Vagina (tissue), 2 donors: ENCODE results near the gene HOXB5. TPM values are rescaled to one million over a fixed set of nuclear protein-coding genes. Genes with fewer than 3 reads are reported as not detected.
A peak's percentile ranks its signal among the peaks of the same experiment; 100 is the strongest.

Experiments used
- DNase-seq, 2 donors: peaks; one replicate each; pipeline ENCODE4 v3.0.0-alpha.2; 2017; ENCODE audit errors: extremely low spot score in 2 of 2
- H3K27ac ChIP-seq: fragments of 200-600 bp; sonication (generic); one replicate; pipeline ENCODE4 v1.5.1; 2019
- H3K27me3 ChIP-seq: fragments of 200-600 bp; sonication (generic); one replicate; pipeline ENCODE4 v1.5.1; 2019
- H3K36me3 ChIP-seq, 2 donors: fragments of 200-600 bp; sonication (generic); one replicate each; pipeline ENCODE4 v1.5.1; 2017 to 2019
- H3K4me1 ChIP-seq: fragments of 200-600 bp; sonication (generic); one replicate; pipeline ENCODE4 v1.5.1; 2019
- H3K4me3 ChIP-seq, 2 donors: fragments of 200-600 bp; sonication (generic); 1 replicate in 1 of 2; 2 replicates in 1 of 2; pipeline ENCODE4 v1.5.1; 2016 to 2019
- H3K9me3 ChIP-seq: fragments of 200-600 bp; sonication (generic); one replicate; pipeline ENCODE4 v1.5.1; 2019
- CTCF ChIP-seq, 3 experiments: fragments of 450-650 bp in 2 of 3; fragments of 200-600 bp in 1 of 3; sonication (generic) in 1 of 3; IDR thresholded peaks; one replicate each; pipeline ENCODE4 v1.5.1; 2017 to 2019; ENCODE audit warnings: antibody characterized with exemption in 3 of 3, mild to moderate bottlenecking in 2 of 3, moderate library complexity in 2 of 3
- POLR2A ChIP-seq, 2 donors: fragments of 450-650 bp; IDR thresholded peaks; one replicate each; pipeline ENCODE4 v1.6.1; 2017; ENCODE audit warnings: antibody characterized with exemption in 2 of 2, mild to moderate bottlenecking in 2 of 2, moderate library complexity in 2 of 2
- POLR2AphosphoS5 ChIP-seq, 2 donors: sonication (generic); formaldehyde crosslinking; IDR thresholded peaks; one replicate each; pipeline ENCODE4 v1.9.0; 2017; ENCODE audit warnings: antibody characterized with exemption in 2 of 2, mild to moderate bottlenecking in 2 of 2, low read depth in 1 of 2; ENCODE audit not compliant: insufficient read depth in 1 of 2
- intact Hi-C: fragments of 100-400 bp; cut with DNase I; formaldehyde crosslinking; loops from one replicate; pipeline ENCODE4 v1.15.1; 2023
- total RNA-seq: library from RNA; depleted of rRNA; stranded (reverse); fragments of >200 nt; gene quantifications from one replicate; pipeline ENCODE4 v1.2.3, GENCODE V29; 2016

The HOXB5 gene
- total RNA-seq, 1 donor from 2014 or later, result 0.74 TPM

- peak overlapping the region; percentile 35 to 42 for H3K4me3 ChIP-seq
- intact Hi-C loops, result no loop called here
- no peaks in the 10 kb centered on the region for H3K9me3 ChIP-seq
- H3K27ac ChIP-seq, result no peak overlapping the region
- H3K27me3 ChIP-seq, result peaks cover 13% of the 10 kb centered on the region
- DNase-seq, result no peak
- TF ChIP-seq POLR2A (IDR thresholded peaks at IDR 0.05) (no peak), POLR2AphosphoS5 (IDR thresholded peaks at IDR 0.05; ENCODE audit: insufficient read depth in 1 of 2, low read depth in 1 of 2) (no peak), CTCF (IDR thresholded peaks at IDR 0.05) (no peak)
- H3K4me1 ChIP-seq, result peaks cover 25% of the 10 kb centered on the region
- no peaks in the 10 kb centered on the region for H3K36me3 ChIP-seq
These were observed 31.2 kb upstream of the HOXB5 start for GRCh38 chr17:48624544-48625494.

DNA sequence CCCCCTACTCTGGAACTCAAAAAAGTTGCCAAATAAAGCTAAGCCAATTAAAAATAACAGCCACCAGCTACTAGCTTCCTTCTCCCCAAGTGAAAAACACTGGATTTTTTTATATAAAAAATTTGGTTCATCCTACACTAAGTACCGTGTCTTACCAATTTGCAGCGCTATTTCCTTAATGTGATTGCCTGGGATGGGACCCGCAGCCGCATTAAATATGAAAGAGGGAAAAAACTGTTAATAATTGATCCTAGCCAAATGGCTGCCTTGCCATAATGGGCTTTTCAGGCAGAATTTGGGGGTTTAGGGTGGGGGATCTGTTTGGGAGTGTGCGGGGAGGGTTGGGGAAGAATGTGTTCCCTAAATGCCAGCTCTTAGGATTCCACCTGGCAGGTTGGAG, 30.5 kb upstream of the HOXB5 start:
- Histone ChIP-seq H3K9me3 (no peaks in the 10 kb centered on the region), H3K27ac (no peak overlapping the region), H3K36me3 (no peaks in the 10 kb centered on the region), H3K27me3 (peaks cover 13% of the 10 kb centered on the region), H3K4me1 (peaks cover 25% of the 10 kb centered on the region), H3K4me3 (no peak overlapping the region)
- no peak for DNase-seq
- intact Hi-C loops, result no loop called here
- no peak for TF ChIP-seq POLR2AphosphoS5 (IDR thresholded peaks at IDR 0.05; ENCODE audit: insufficient read depth in 1 of 2, low read depth in 1 of 2)
- no peak for TF ChIP-seq CTCF (IDR thresholded peaks at IDR 0.05)
- no peak for TF ChIP-seq POLR2A (IDR thresholded peaks at IDR 0.05)

DNA sequence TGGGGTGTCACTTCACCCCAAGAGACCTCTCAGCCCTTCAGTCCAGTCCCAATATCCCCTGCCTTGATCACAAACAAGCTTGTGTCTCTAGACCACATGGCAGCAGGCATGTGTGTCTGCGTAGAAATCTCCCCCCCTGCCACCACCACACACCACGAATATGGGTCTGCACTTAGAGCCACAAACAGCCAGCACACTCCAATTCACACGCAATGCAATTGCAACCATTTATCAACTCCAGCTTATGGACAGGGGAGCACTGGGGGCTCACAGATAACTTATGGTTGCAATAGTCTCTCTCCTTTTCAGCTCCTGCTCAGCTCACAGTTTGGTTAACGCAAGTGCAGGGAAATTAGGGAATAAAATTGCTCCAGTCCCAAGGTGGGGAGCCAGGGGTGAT, 30.0 kb upstream of the HOXB5 start:
- no peak for DNase-seq
- Histone ChIP-seq H3K9me3 (no peaks in the 10 kb centered on the region), H3K27me3 (peaks cover 13% of the 10 kb centered on the region), H3K4me3 (no peak overlapping the region), H3K27ac (no peak overlapping the region), H3K4me1 (peaks cover 25% of the 10 kb centered on the region), H3K36me3 (no peaks in the 10 kb centered on the region)
- TF ChIP-seq POLR2A (IDR thresholded peaks at IDR 0.05) (no peak), CTCF (IDR thresholded peaks at IDR 0.05) (no peak), POLR2AphosphoS5 (IDR thresholded peaks at IDR 0.05; ENCODE audit: insufficient read depth in 1 of 2, low read depth in 1 of 2) (no peak)
- intact Hi-C loops, result no loop called here

DNA sequence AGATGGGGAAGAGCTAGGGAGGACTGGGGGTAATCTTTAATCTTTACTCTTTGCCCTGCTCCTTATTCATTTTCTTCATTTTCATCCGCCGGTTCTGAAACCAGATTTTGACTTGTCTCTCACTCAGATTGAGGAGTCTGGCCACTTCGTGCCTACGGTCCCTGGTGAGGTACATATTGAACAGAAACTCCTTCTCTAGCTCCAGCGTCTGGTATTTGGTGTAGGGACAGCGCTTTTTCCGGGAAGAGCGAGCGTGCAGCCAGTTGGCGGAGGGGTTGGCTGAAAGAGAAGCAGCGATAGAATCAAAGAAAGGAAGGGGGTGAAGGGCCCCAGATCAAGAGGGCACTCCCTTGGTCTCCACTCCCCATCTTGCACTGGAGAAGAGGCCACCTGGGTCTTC, 29.3 kb upstream of the HOXB5 start:
- no peak overlapping the region for H3K4me3 ChIP-seq
- peaks cover 13% of the 10 kb centered on the region for H3K27me3 ChIP-seq
- peaks cover 30% of the 10 kb centered on the region for H3K4me1 ChIP-seq
- intact Hi-C loops, result no loop called here
- H3K9me3 ChIP-seq, result no peaks in the 10 kb centered on the region
- H3K36me3 ChIP-seq, result no peaks in the 10 kb centered on the region
- TF ChIP-seq POLR2A (IDR thresholded peaks at IDR 0.05), result no peak
- no peak for TF ChIP-seq POLR2AphosphoS5 (IDR thresholded peaks at IDR 0.05; ENCODE audit: insufficient read depth in 1 of 2, low read depth in 1 of 2)
- no peak overlapping the region for H3K27ac ChIP-seq
- no peak for DNase-seq

- no peak overlapping the region for H3K27ac ChIP-seq
- no peak overlapping the region for H3K4me3 ChIP-seq
- no peak for TF ChIP-seq POLR2A (IDR thresholded peaks at IDR 0.05)
- no peak for TF ChIP-seq POLR2AphosphoS5 (IDR thresholded peaks at IDR 0.05; ENCODE audit: insufficient read depth in 1 of 2, low read depth in 1 of 2)
- TF ChIP-seq CTCF (IDR thresholded peaks at IDR 0.05), result no peak
- H3K27me3 ChIP-seq, result peaks cover 9% of the 10 kb centered on the region
- H3K9me3 ChIP-seq, result no peaks in the 10 kb centered on the region
- peaks cover 31% of the 10 kb centered on the region for H3K4me1 ChIP-seq
- intact Hi-C loops, result no loop called here
- H3K36me3 ChIP-seq, result no peaks in the 10 kb centered on the region
- DNase-seq, result no peak
These were observed 28.1 kb upstream of the HOXB5 start for GRCh38 chr17:48621410-48622392.
